ENCODE measurements around the gene HDGF.

- TF ChIP-seq POLR2A (IDR thresholded peaks at IDR 0.05) = no peak
- TF ChIP-seq CTCF (IDR thresholded peaks at IDR 0.05) = no peak
These were observed 21.4 kb upstream of the HDGF start for GRCh38 chr1:156772728-156773497.

Data from body of pancreas (tissue), 4 donors.